Measurements from ENCODE around the gene CAPZA3.

DNA sequence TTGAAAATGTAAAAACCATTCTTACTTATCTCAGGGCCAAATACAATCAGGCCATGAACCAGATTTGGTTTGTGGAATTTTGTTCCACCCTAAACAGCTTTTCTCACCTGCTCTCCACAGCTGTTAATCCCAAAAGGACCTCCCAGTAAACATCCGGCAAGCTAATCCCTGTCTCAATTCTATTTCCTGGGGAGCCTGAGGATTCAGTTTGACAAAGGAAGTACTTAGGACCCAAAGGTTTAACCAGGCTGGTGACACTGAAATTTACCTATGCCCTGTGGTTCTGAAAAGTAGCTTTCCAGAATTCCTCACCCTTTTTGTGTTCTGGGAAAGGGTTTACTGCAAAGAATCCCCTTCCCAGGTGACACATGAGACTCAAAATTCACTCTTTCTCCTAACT lies 15.0 kb downstream of the CAPZA3 start:
- TF ChIP-seq, protein P1, sequence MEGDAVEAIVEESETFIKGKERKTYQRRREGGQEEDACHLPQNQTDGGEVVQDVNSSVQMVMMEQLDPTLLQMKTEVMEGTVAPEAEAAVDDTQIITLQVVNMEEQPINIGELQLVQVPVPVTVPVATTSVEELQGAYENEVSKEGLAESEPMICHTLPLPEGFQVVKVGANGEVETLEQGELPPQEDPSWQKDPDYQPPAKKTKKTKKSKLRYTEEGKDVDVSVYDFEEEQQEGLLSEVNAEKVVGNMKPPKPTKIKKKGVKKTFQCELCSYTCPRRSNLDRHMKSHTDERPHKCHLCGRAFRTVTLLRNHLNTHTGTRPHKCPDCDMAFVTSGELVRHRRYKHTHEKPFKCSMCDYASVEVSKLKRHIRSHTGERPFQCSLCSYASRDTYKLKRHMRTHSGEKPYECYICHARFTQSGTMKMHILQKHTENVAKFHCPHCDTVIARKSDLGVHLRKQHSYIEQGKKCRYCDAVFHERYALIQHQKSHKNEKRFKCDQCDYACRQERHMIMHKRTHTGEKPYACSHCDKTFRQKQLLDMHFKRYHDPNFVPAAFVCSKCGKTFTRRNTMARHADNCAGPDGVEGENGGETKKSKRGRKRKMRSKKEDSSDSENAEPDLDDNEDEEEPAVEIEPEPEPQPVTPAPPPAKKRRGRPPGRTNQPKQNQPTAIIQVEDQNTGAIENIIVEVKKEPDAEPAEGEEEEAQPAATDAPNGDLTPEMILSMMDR (conservative IDR thresholded peaks at IDR 0.05) = no peak
- no peak for TF ChIP-seq EZH2 (IDR thresholded peaks at IDR 0.05; ENCODE audit: low read depth)
